ENCODE data around the gene SBF2. TPM values are rescaled to one million over a fixed set of nuclear protein-coding genes. Genes with fewer than 3 reads are reported as not detected.
A peak's percentile ranks its signal among the peaks of the same experiment; 100 is the strongest.

The SBF2 gene
- total RNA-seq, 4 donors from 2014 or later, result 53.8 to 125 (median 76.4) TPM

DNA sequence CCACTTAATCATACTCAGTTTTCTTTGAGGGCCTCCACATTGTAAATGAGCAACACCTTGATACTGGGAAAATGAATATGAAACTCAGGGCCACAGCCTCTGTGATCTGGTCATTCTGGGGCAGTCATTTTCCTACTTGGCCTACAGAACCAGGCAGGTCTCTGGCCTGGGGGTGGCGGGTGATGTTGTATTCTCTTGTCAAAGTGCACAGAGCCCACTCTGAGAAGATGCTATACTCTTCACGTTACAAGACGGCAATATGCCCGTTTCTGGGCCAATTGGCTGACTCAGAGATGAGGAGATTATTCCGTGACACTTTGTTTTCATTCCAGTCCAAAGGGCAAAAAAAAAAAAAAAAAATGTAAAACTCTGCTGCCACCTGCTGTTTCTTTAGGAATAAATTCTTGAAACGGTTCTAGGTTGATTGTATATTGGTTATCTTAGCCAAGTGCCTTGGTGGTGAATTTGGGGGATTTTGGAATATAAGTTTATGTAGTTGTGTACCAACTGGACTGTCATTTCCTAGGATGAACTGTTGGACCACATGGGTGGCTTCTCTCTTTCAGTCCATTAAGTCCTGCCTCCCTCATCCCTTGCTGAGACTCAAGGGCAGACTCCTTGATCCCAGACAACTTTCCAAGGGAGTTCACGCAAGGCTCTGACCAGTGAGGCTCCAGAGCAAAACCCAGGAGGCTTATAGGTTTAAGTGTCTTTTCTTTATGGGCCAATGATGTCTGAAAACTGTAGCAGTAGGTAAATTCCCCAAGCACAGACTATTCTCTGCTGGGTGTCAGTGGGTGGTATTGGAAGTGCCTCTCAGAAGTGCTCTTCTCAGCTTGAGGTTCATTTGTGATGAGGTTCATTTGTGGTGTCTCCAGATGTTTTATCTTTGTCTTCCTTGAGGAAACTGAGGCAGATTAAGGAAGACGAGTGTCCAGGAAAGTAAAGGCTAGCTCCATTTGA is 29.1 kb upstream of the SBF2 start:
- DNase-seq (ENCODE audit: low spot score) (no peak), ATAC-seq (ENCODE audit: low FRiP score) (peak; percentile 78)
- TF ChIP-seq, protein P1, sequence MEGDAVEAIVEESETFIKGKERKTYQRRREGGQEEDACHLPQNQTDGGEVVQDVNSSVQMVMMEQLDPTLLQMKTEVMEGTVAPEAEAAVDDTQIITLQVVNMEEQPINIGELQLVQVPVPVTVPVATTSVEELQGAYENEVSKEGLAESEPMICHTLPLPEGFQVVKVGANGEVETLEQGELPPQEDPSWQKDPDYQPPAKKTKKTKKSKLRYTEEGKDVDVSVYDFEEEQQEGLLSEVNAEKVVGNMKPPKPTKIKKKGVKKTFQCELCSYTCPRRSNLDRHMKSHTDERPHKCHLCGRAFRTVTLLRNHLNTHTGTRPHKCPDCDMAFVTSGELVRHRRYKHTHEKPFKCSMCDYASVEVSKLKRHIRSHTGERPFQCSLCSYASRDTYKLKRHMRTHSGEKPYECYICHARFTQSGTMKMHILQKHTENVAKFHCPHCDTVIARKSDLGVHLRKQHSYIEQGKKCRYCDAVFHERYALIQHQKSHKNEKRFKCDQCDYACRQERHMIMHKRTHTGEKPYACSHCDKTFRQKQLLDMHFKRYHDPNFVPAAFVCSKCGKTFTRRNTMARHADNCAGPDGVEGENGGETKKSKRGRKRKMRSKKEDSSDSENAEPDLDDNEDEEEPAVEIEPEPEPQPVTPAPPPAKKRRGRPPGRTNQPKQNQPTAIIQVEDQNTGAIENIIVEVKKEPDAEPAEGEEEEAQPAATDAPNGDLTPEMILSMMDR (IDR thresholded peaks at IDR 0.05), result peak in 2 of 3 donors; percentile 22 to 45

GRCh38 chr11:10322401-10322800 is 28.4 kb upstream of the SBF2 start:
- DNase-seq (ENCODE audit: low spot score) (no peak), ATAC-seq (ENCODE audit: low FRiP score) (no peak)

DNA sequence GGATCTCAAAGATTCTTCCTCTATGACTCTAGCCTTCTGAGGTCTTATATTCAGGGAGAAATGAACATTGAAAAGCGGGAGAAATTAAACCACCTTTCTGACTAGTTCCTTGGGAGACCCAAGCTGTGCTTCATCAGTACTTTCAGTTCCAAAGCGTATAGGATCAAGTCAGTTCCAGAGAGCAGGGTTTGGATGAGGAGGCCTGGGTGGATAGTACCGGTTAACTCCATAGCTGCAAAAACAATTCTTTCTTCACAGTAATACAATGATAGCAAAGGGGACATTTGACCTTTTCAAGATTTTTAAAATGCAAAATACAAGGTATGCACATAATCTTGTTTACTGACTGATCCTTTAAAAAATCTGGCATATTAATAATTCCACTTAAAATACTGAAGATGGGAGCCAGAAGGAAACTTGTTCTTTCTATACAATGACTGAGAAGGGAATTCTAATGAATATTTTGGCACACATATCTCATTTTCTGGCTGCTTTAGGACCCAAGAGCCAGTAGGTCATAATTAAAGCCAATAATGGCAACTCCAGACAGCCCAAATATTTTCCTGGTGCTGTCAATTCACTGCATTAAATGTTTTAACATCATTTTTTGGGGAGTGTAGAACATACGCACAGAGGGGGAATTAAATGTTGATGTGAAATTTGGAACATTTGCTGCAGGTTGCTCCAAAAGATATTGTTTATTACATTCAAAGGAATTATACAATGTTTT is 26.9 kb upstream of the SBF2 start:
- TF ChIP-seq, protein P1 (IDR thresholded peaks at IDR 0.05), result no peak
- DNase-seq (ENCODE audit: low spot score) (no peak), ATAC-seq (ENCODE audit: low FRiP score) (no peak)

More at GRCh38 chr11:10322401-10322800, 28.4 kb upstream of the SBF2 start:
- TF ChIP-seq, protein P1 (IDR thresholded peaks at IDR 0.05), result no peak

GRCh38 chr11:10319702-10320558 is 25.9 kb upstream of the SBF2 start:
- DNase-seq (ENCODE audit: low spot score) (no peak), ATAC-seq (ENCODE audit: low FRiP score) (no peak)
- TF ChIP-seq, protein P1 (IDR thresholded peaks at IDR 0.05), result no peak

DNA sequence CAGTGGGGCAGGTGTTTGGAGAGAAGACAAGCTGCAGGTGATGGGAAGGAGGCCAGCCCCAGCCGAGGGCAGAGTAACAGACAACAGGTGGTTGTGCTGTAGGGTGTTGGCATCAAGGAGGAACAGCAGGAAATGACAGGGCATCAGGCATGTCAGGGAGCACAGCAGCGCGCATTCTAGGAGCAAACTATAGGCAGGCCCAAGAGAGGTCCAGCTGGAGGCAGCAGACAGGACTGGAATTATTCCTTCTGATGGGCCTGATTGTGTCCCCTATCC is 24.4 kb upstream of the SBF2 start:
- TF ChIP-seq, protein P1 (IDR thresholded peaks at IDR 0.05), result no peak
- DNase-seq (ENCODE audit: low spot score), result no peak
- no peak for ATAC-seq (ENCODE audit: low FRiP score)

DNA sequence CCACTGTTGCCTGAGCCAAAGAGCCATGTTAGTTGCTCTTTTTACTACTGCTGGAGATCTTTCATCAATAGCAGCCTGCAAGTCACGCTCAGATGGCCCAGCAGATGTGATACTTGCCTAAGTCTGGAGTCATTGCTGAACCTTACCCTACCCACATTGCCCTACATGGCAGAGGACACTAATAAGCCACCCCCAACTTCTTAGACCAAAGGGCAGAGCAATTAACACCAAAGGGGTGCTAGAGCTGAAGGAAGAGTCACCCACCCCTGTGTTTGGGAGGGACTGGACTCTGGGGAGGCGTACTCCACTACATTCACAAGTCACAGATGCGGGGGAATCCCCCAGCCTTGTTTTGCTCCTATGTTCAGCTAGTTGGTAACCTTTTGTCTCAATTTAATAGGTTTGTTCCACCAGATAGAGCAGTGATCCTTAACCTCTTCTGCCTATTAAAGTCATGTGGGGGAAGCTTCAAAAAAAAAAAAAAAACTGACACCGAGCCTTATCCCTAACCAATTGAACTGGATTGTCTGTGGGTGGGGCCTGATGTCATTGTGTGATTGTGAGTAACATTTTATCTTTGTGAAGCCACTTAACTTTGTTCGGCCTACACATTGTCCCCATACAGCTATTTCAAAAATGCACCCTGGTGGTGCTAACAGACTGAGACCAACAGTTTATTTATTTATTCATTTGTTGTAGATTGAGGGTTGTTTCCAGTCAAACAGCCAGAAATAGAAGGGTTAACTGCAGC is 23.9 kb upstream of the SBF2 start:
- TF ChIP-seq, protein P1 (IDR thresholded peaks at IDR 0.05), result no peak

More for the DNA sequence above, 23.9 kb upstream of the SBF2 start:
- DNase-seq (ENCODE audit: low spot score) (no peak), ATAC-seq (ENCODE audit: low FRiP score) (no peak)
